GM12801 (cell line): Measurements from ENCODE around the gene ATP6V0D1.

ENCODE experiments used
- TF ChIP-seq, protein P1 (sequence below): IDR thresholded peaks from one replicate; pipeline ENCODE4 v1.5.1; 2011; ENCODE audit warnings: control low read depth; ENCODE audit not compliant: insufficient read length; ENCODE audit errors: extremely low read depth

ATP6V0D1 gene

GRCh38 chr16:67486805-67487204, 5.8 kb upstream of the ATP6V0D1 start:
- TF ChIP-seq, protein P1, sequence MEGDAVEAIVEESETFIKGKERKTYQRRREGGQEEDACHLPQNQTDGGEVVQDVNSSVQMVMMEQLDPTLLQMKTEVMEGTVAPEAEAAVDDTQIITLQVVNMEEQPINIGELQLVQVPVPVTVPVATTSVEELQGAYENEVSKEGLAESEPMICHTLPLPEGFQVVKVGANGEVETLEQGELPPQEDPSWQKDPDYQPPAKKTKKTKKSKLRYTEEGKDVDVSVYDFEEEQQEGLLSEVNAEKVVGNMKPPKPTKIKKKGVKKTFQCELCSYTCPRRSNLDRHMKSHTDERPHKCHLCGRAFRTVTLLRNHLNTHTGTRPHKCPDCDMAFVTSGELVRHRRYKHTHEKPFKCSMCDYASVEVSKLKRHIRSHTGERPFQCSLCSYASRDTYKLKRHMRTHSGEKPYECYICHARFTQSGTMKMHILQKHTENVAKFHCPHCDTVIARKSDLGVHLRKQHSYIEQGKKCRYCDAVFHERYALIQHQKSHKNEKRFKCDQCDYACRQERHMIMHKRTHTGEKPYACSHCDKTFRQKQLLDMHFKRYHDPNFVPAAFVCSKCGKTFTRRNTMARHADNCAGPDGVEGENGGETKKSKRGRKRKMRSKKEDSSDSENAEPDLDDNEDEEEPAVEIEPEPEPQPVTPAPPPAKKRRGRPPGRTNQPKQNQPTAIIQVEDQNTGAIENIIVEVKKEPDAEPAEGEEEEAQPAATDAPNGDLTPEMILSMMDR, result no peak

GRCh38 chr16:67483731-67484525, 3.0 kb upstream of the ATP6V0D1 start:
- TF ChIP-seq, protein P1, result no peak

DNA sequence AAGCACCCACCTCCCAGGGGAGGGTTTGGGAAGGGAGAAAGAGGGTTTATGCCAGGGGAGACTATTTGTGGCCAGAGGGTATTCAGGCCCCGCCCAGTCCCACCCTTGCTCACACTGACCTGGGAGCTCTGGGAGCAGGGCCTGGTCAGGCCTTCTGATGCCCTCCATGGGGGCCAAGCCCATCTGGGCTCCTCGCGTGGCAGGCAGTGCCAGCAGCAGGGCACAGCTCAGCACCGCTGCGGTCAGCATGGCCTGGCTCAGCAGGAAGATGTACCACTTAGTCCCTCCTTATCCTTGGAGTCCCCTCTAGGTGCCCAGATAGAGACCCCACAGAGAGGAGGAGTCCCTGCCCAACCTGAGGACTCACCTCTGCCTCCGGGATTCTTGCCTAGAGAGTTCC, 2.2 kb upstream of the ATP6V0D1 start, which contains the start of gene AGRP:
Gene AGRP (minus strand): TSS at position 398 of the 400 bp plus-strand sequence. CDS start 149 bp downstream, at position 249.
- TF ChIP-seq, protein P1, result no peak

DNA sequence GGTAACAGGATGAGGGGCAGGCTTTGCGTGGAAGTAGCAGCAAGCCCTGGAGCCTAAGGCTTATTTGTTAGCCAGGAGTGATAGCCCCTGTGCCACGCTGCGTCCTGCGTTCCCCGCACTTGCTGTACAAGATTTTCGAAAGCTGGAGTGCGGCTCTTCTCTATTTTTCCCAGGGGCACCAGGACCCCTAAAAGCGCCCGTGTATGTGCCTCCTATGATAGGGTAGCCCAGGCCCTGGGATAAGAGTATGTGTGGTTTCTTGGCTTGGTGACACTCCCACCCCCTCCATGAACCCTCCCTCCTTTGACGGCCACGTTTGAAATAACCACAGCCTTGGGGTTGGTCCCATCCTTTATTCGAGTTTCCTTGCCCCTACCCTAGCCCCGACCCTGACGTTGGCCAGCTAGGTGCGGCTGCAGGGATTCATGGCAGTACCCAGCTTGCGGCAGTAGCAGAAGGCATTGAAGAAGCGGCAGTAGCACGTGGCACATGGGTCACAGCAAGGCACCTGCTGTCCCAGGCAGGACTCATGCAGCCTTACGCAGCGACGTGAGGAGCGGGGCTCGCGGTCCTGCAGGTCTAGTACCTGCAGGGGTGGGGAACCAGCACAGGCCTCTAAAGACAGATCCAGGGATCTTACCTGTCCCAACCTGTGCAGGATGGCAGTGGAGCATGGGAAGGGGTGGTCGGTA, 1.4 kb upstream of the ATP6V0D1 start:
- TF ChIP-seq, protein P1, result no peak

GRCh38 chr16:67481561-67482232, 740 bp upstream of the ATP6V0D1 start:
- TF ChIP-seq, protein P1, result no peak

DNA sequence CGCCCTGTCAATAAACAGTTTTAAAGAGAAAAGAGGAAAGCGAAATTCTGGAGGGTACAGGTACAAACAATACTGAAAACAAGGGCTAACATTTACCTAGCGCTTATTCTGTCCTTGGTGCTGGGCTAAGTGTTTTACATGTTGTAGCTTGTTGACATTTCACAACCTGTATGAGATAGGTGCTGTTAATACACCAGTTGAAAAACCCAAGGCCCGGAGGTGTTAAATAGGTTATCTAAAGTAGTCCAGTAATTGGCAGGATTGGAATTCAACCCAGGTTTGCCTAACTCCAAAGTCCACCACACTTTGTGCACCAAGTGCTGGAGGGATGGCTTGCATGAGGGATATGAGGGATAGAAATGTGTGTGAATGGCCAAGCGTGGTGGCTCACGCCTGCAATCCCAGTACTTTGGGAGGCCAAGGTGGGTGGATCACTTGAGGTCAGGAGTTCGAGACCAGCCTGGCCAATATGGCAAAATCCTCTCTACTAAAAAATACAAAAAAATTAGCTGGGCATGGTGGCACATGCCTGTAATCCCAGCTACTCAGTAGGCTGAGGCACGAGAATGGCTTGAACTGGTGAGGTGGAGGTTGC, 2.9 kb downstream of the ATP6V0D1 start:
- TF ChIP-seq, protein P1, result no peak
